GM21737 (cell line): Measurements from ENCODE around the gene NUBPL.
"Not testable (repeated sequence)": the region's sequence is repeated elsewhere in the genome, so short reads cannot be mapped to it uniquely, and the experiment has no call there.

ENCODE experiments used
- ATAC-seq: cut with Tn5 transposase; IDR thresholded peaks from one replicate; pipeline ENCODE4 v1.9.1; 2021; ENCODE audit warnings: mild to moderate bottlenecking, moderate library complexity; ENCODE audit not compliant: unreplicated experiment

Gene NUBPL

GRCh38 chr14:31672709-31673108, 111.5 kb downstream of the NUBPL start:
- no peak for ATAC-seq

GRCh38 chr14:31677052-31677451, 115.8 kb downstream of the NUBPL start:
- ATAC-seq: no peak

- no peak for ATAC-seq
Observed at GRCh38 chr14:31677630-31678029, 116.4 kb downstream of the NUBPL start.

GRCh38 chr14:31678421-31679249, 117.4 kb downstream of the NUBPL start:
- ATAC-seq: no peak

GRCh38 chr14:31682768-31683167, 121.6 kb downstream of the NUBPL start:
- ATAC-seq: no peak

- ATAC-seq: no peak
Observed at GRCh38 chr14:31687726-31688125, 126.5 kb downstream of the NUBPL start.

GRCh38 chr14:31690056-31690455, 128.9 kb downstream of the NUBPL start:
- no peak for ATAC-seq

- no peak for ATAC-seq
Observed at GRCh38 chr14:31692376-31692781, 131.2 kb downstream of the NUBPL start.

- ATAC-seq: no peak
Observed at GRCh38 chr14:31696378-31696777, 135.2 kb downstream of the NUBPL start.

- ATAC-seq: no peak
Observed at GRCh38 chr14:31699809-31700208, 138.6 kb downstream of the NUBPL start.

- ATAC-seq: no peak
Observed at GRCh38 chr14:31700282-31701074, 139.3 kb downstream of the NUBPL start.

GRCh38 chr14:31702130-31702529, 140.9 kb downstream of the NUBPL start:
- no peak for ATAC-seq

- no peak for ATAC-seq
Observed at GRCh38 chr14:31703056-31703455, 141.9 kb downstream of the NUBPL start.

- no peak for ATAC-seq
Observed at GRCh38 chr14:31705731-31706130, 144.5 kb downstream of the NUBPL start.

- ATAC-seq: not testable (repeated sequence)
Observed at GRCh38 chr14:31708661-31709060, 147.5 kb downstream of the NUBPL start.

- ATAC-seq: no peak
Observed at GRCh38 chr14:31712244-31713127, 151.3 kb downstream of the NUBPL start.

GRCh38 chr14:31716208-31716607, 155.0 kb downstream of the NUBPL start:
- ATAC-seq: no peak

- ATAC-seq: no peak
Observed at GRCh38 chr14:31717294-31718085, 156.3 kb downstream of the NUBPL start.

- ATAC-seq: no peak
Observed at GRCh38 chr14:31718585-31718984, 157.4 kb downstream of the NUBPL start.

- ATAC-seq: no peak
Observed at GRCh38 chr14:31718985-31719384, 157.8 kb downstream of the NUBPL start.
